Measurements from ENCODE around the gene GLCE.

DNA sequence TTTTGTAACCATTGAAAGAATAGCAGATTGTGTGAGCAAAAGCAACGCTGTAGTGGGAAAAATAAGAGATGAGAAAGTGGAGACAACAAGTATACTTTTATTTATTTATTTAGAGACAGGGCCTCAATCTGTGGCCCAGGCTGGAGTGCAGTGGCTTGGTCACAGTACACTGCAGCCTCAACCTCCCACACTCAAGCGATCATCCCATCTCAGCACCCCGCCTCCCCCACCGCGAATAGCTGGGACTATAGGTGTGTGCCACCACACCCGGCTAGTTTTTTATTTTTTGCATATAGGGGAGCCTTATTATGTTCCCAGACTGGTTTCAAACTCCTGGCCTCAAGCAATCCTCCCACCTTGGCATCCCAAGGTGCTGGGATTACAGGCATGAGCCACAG, 1.6 kb upstream of the GLCE start:
- TF ChIP-seq, protein P1, sequence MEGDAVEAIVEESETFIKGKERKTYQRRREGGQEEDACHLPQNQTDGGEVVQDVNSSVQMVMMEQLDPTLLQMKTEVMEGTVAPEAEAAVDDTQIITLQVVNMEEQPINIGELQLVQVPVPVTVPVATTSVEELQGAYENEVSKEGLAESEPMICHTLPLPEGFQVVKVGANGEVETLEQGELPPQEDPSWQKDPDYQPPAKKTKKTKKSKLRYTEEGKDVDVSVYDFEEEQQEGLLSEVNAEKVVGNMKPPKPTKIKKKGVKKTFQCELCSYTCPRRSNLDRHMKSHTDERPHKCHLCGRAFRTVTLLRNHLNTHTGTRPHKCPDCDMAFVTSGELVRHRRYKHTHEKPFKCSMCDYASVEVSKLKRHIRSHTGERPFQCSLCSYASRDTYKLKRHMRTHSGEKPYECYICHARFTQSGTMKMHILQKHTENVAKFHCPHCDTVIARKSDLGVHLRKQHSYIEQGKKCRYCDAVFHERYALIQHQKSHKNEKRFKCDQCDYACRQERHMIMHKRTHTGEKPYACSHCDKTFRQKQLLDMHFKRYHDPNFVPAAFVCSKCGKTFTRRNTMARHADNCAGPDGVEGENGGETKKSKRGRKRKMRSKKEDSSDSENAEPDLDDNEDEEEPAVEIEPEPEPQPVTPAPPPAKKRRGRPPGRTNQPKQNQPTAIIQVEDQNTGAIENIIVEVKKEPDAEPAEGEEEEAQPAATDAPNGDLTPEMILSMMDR (IDR thresholded peaks at IDR 0.05; ENCODE audit: insufficient read depth, low read length, poor library complexity, severe bottlenecking): no peak
- TF ChIP-seq EZH2phosphoT487 (conservative IDR thresholded peaks at IDR 0.05; ENCODE audit: low read length): no peak

All from SU-DHL-6 (cell line).